GM12864 (cell line): ENCODE results near the gene SLC40A1.

Experiments used
- DNase-seq: peaks from one replicate; pipeline ENCODE4 v3.0.0-alpha.2; 2011; ENCODE audit warnings: low read depth
- H3K4me3 ChIP-seq: 2 replicates; pipeline ENCODE4 v1.5.1; 2011; ENCODE audit warnings: mild to moderate bottlenecking, low read depth, low read length, control low read depth
- CTCF ChIP-seq: IDR thresholded peaks from 2 replicates; pipeline ENCODE4 v1.5.1; 2011; ENCODE audit warnings: low read depth, mild to moderate bottlenecking, moderate library complexity, low read length, control low read depth, inconsistent platforms; ENCODE audit errors: missing control alignments

SLC40A1 gene

GRCh38 chr2:189569295-189569910 is 11.2 kb downstream of the SLC40A1 start:
- DNase-seq, result no peak
- TF ChIP-seq CTCF, result no peak
- no peak overlapping the region for H3K4me3 ChIP-seq

GRCh38 chr2:189566046-189566445 is 14.5 kb downstream of the SLC40A1 start:
- no peak for DNase-seq
- no peak overlapping the region for H3K4me3 ChIP-seq
- TF ChIP-seq CTCF, result no peak

GRCh38 chr2:189561371-189562038 is 19.1 kb downstream of the SLC40A1 start:
- no peak overlapping the region for H3K4me3 ChIP-seq
- no peak for DNase-seq
- TF ChIP-seq CTCF, result no peak

GRCh38 chr2:189560273-189560586 is 20.4 kb downstream of the SLC40A1 start:
- H3K4me3 ChIP-seq, result no peak overlapping the region
- TF ChIP-seq CTCF, result no peak
- DNase-seq, result no peak

GRCh38 chr2:189559579-189560272 is 20.9 kb downstream of the SLC40A1 start:
- H3K4me3 ChIP-seq, result no peak overlapping the region
- no peak for TF ChIP-seq CTCF
- no peak for DNase-seq

- DNase-seq, result no peak
- H3K4me3 ChIP-seq, result no peak overlapping the region
- TF ChIP-seq CTCF, result no peak
Observed at GRCh38 chr2:189558516-189559272, 21.9 kb downstream of the SLC40A1 start.
